H1 (cell line): Measurements from ENCODE around the gene MCC. TPM values are rescaled to one million over a fixed set of nuclear protein-coding genes. Genes with fewer than 3 reads are reported as not detected.
A peak's percentile ranks its signal among the peaks of the same experiment; 100 is the strongest.

ENCODE experiments used
- CTCF ChIA-PET: fragments of 300-600 bp; sonication (Branson Sonifier 250); formaldehyde crosslinking; loops from one replicate; lab custom pipeline; 2021; ENCODE audit not compliant: partially characterized antibody; lab: Charles Lee
- POLR2A ChIA-PET: fragments of 300-600 bp; sonication (Branson Sonifier 250); formaldehyde crosslinking; loops from one replicate; lab custom pipeline; 2021; ENCODE audit warnings: inconsistent platforms; ENCODE audit not compliant: partially characterized antibody; lab: Charles Lee
- DNase-seq, 2 experiments: peaks; one replicate each; pipeline versions ENCODE4 v3.0.0 to v3.0.0-alpha.2; 2010 to 2022; ENCODE audit warnings: low spot score in 2 of 2, low read depth in 1 of 2, mixed read lengths in 1 of 2
- FAIRE-seq: peaks from 2 replicates; lab custom pipeline; 2011; peaks lifted over from hg19 to GRCh38; lab: Jason Lieb, UNC
- H2AFZ ChIP-seq: 2 replicates; pipeline ENCODE4 v1.8.1; 2012; ENCODE audit warnings: low read length, inconsistent platforms
- H2AK5ac ChIP-seq: 2 replicates; pipeline ENCODE4 v1.6.1; 2013; ENCODE audit warnings: low read depth, low read length
- H2BK120ac ChIP-seq: replicated peaks from 2 replicates; pipeline ENCODE3; 2013; ENCODE audit warnings: low read depth, low read length, inconsistent platforms
- H2BK12ac ChIP-seq: 2 replicates; pipeline ENCODE4 v1.6.1; 2013; ENCODE audit warnings: low read depth, low read length
- H2BK15ac ChIP-seq: 2 replicates; pipeline ENCODE4 v1.6.1; 2013; ENCODE audit warnings: low read length
- H2BK20ac ChIP-seq: 2 replicates; pipeline ENCODE4 v1.6.1; 2013; ENCODE audit warnings: low read length
- H2BK5ac ChIP-seq: 2 replicates; pipeline ENCODE4 v1.6.1; 2013; ENCODE audit warnings: low read depth, low read length
- H3K14ac ChIP-seq: 2 replicates; pipeline ENCODE4 v1.6.1; 2013; ENCODE audit warnings: inconsistent platforms; ENCODE audit not compliant: insufficient read length
- H3K18ac ChIP-seq: 2 replicates; pipeline ENCODE4 v1.6.1; 2013; ENCODE audit warnings: low read length; ENCODE audit errors: extremely low read depth
- H3K23ac ChIP-seq: 2 replicates; pipeline ENCODE4 v1.6.1; 2013; ENCODE audit warnings: inconsistent platforms; ENCODE audit not compliant: insufficient read length
- H3K23me2 ChIP-seq: 2 replicates; pipeline ENCODE4 v1.6.1; 2013; ENCODE audit warnings: low read depth, low read length
- H3K27ac ChIP-seq: 2 replicates; pipeline ENCODE4 v1.6.1; 2011; ENCODE audit warnings: low read depth, low read length, inconsistent platforms
- H3K27me3 ChIP-seq, 4 experiments: replicated peaks in 1 of 4; 1 replicate in 1 of 4; 2 replicates in 3 of 4; pipeline versions ENCODE4 v1.6.1 to v1.8.1; 2011 to 2013; ENCODE audit warnings: low read length in 3 of 4, mild to moderate bottlenecking in 3 of 4, inconsistent platforms in 2 of 4, mixed read lengths in 2 of 4, moderate library complexity in 1 of 4; ENCODE audit not compliant: control insufficient read depth in 3 of 4, insufficient read depth in 3 of 4; ENCODE audit errors: extremely low read depth in 1 of 4
- H3K36me3 ChIP-seq, 4 experiments: 2 replicates each; pipeline versions ENCODE4 v1.6.1 to v1.8.1; 2011 to 2013; ENCODE audit warnings: mild to moderate bottlenecking in 4 of 4, low read length in 3 of 4, moderate library complexity in 2 of 4, control low read depth in 1 of 4, inconsistent platforms in 1 of 4; ENCODE audit not compliant: insufficient read depth in 4 of 4, control insufficient read depth in 2 of 4
- H3K4ac ChIP-seq: replicated peaks from 2 replicates; pipeline ENCODE3; 2013; ENCODE audit warnings: low read length, low read depth, mixed read lengths, inconsistent platforms; ENCODE audit not compliant: insufficient read length
- H3K4me1 ChIP-seq, 4 experiments: replicated peaks in 1 of 4; 1 replicate in 1 of 4; 2 replicates in 3 of 4; pipeline versions ENCODE4 v1.6.1 to v1.8.1; 2011 to 2013; ENCODE audit warnings: low read length in 3 of 4, inconsistent platforms in 2 of 4, mixed read lengths in 1 of 4; ENCODE audit not compliant: insufficient read depth in 4 of 4, control insufficient read depth in 3 of 4
- H3K4me2 ChIP-seq, 2 experiments: 2 replicates each; pipeline versions ENCODE4 v1.6.1 to v1.8.1; 2011 to 2013; ENCODE audit warnings: low read depth in 2 of 2, low read length in 2 of 2, control low read depth in 1 of 2, inconsistent platforms in 1 of 2, mild to moderate bottlenecking in 1 of 2; ENCODE audit not compliant: insufficient read depth in 1 of 2
- H3K4me3 ChIP-seq, 4 experiments: fragments of 200-600, 300-600 bp in 1 of 4; sonication (generic), shearing (Covaris generic), sonication (Bioruptor Twin) in 1 of 4; 2 replicates each; pipeline versions ENCODE4 v1.5.1 to v1.8.1; 2011 to 2016; ENCODE audit warnings: low read length in 4 of 4, low read depth in 3 of 4, control low read depth in 2 of 4, inconsistent platforms in 2 of 4, mild to moderate bottlenecking in 2 of 4, mixed read lengths in 1 of 4, moderate library complexity in 1 of 4; ENCODE audit not compliant: insufficient read depth in 2 of 4; ENCODE audit errors: extremely low read depth in 1 of 4
- H3K56ac ChIP-seq: replicated peaks from 2 replicates; pipeline ENCODE3; 2013; ENCODE audit warnings: low read depth, mild to moderate bottlenecking, mixed read lengths, low read length, inconsistent platforms; ENCODE audit not compliant: insufficient read length
- H3K79me1 ChIP-seq: 2 replicates; pipeline ENCODE4 v1.6.1; 2013; ENCODE audit warnings: low read depth, low read length, control low read depth
- H3K79me2 ChIP-seq, 2 experiments: 2 replicates each; pipeline versions ENCODE4 v1.6.1 to v1.8.1; 2012 to 2013; ENCODE audit warnings: low read length in 2 of 2, mild to moderate bottlenecking in 2 of 2, inconsistent platforms in 1 of 2; ENCODE audit not compliant: insufficient read depth in 2 of 2, control insufficient read depth in 1 of 2
- H3K9ac ChIP-seq, 4 experiments: replicated peaks in 1 of 4; 1 replicate in 1 of 4; 2 replicates in 3 of 4; pipeline versions ENCODE4 v1.6.1 to v1.8.1; 2011 to 2013; ENCODE audit warnings: low read depth in 3 of 4, low read length in 3 of 4, control low read depth in 2 of 4, mild to moderate bottlenecking in 2 of 4, moderate library complexity in 2 of 4, inconsistent platforms in 1 of 4; ENCODE audit errors: extremely low read depth in 1 of 4
- H3K9me3 ChIP-seq, 2 experiments: 2 replicates each; pipeline versions ENCODE4 v1.6.1 to v1.8.1; 2012 to 2013; ENCODE audit warnings: mild to moderate bottlenecking in 2 of 2, moderate library complexity in 2 of 2, control low read depth in 1 of 2, inconsistent platforms in 1 of 2, low read depth in 1 of 2, low read length in 1 of 2, mixed read lengths in 1 of 2; ENCODE audit not compliant: insufficient read depth in 2 of 2
- H4K20me1 ChIP-seq, 2 experiments: replicated peaks in 1 of 2; 2 replicates each; pipeline versions ENCODE3 to v1.8.1; 2011 to 2013; ENCODE audit warnings: inconsistent platforms in 2 of 2, low read length in 2 of 2, mild to moderate bottlenecking in 1 of 2; ENCODE audit not compliant: insufficient read depth in 2 of 2, control insufficient read depth in 1 of 2
- H4K5ac ChIP-seq: 2 replicates; pipeline ENCODE4 v1.6.1; 2013; ENCODE audit warnings: low read length, low read depth, mixed read lengths, inconsistent platforms; ENCODE audit not compliant: insufficient read length
- H4K8ac ChIP-seq: 2 replicates; pipeline ENCODE4 v1.8.0; 2013; ENCODE audit warnings: mild to moderate bottlenecking, moderate library complexity, low read length, inconsistent platforms; ENCODE audit not compliant: insufficient read depth; ENCODE audit errors: extremely low read depth
- H4K91ac ChIP-seq: replicated peaks from 2 replicates; pipeline ENCODE3; 2013; ENCODE audit warnings: low read length, mixed read lengths, inconsistent platforms; ENCODE audit not compliant: insufficient read length
- BRCA1 ChIP-seq: IDR thresholded peaks from 2 replicates; pipeline ENCODE4 v1.6.1; 2012; ENCODE audit warnings: low read depth, low read length, improper control_type of control experiment
- RFX5 ChIP-seq: IDR thresholded peaks from 2 replicates; pipeline ENCODE4 v1.6.1; 2011; ENCODE audit warnings: low read depth, low read length, improper control_type of control experiment, borderline replicate concordance
- RXRA ChIP-seq: IDR thresholded peaks from 2 replicates; pipeline ENCODE4 v1.6.1; 2011; ENCODE audit warnings: low read depth, mild to moderate bottlenecking, low read length, moderate library complexity; ENCODE audit not compliant: insufficient read depth
- SIRT6 ChIP-seq: IDR thresholded peaks from one replicate; pipeline ENCODE4 v1.7.1; 2012; ENCODE audit warnings: low read length, inconsistent platforms
- SP1 ChIP-seq: IDR thresholded peaks from 2 replicates; pipeline ENCODE4 v1.6.1; 2011; ENCODE audit warnings: low read depth, low read length
- TAF7 ChIP-seq: optimal IDR thresholded peaks from 2 replicates; pipeline ENCODE3; 2011; ENCODE audit warnings: low read depth, mild to moderate bottlenecking, inconsistent platforms, low read length, moderate library complexity, borderline replicate concordance
- TBP ChIP-seq: IDR thresholded peaks from 2 replicates; pipeline ENCODE4 v1.6.1; 2011; ENCODE audit warnings: low read depth, low read length, improper control_type of control experiment
- WGBS, 2 experiments: shearing (Covaris generic) in 1 of 2; methylation state at CpG; one replicate each; pipeline versions ENCODE4 v1.1.6 to v1.1.7; 2013 to 2015; ENCODE audit warnings: low lambda C conversion rate in 2 of 2, mixed read lengths in 2 of 2, inconsistent platforms in 1 of 2, low coverage in 1 of 2, missing lambda C conversion rate in 1 of 2; ENCODE audit not compliant: insufficient replicate concordance in 2 of 2, insufficient coverage in 1 of 2, insufficient read length in 1 of 2; ENCODE audit errors: extremely low coverage in 1 of 2, missing lambda C conversion rate in 1 of 2; 5-methylcytosine and 5-hydroxymethylcytosine counted together
- polyA plus RNA-seq, 7 experiments: library from polyadenylated mRNA; depleted of rRNA in 3 of 7; stranded (reverse) in 5 of 7; unstranded in 2 of 7; fragments of >200 nt in 5 of 7; fragments of 200-250 nt in 2 of 7; gene quantifications; 1 replicate in 5 of 7; 2 replicates in 1 of 7; 4 replicates in 1 of 7; pipeline versions ENCODE4 v1.2.1 to v1.2.3, GENCODE V29; 2011 to 2013; ENCODE audit warnings: missing spikeins in 2 of 7, mixed read lengths in 2 of 7
- total RNA-seq: library from RNA; stranded (reverse); fragmentation: NEBNext Ultra II Directional; extraction: Animal tissue kit (Norgen Biotek cat#: 25700); gene quantifications from 2 replicates; pipeline ENCODE4 v1.2.1, GENCODE V29; 2021
- TF ChIP-seq, protein P1 (sequence below), 3 experiments: IDR thresholded peaks; 1 replicate in 2 of 3; 2 replicates in 1 of 3; pipeline versions ENCODE4 v1.5.1 to v1.6.1; 2011; ENCODE audit warnings: low read length in 3 of 3, mild to moderate bottlenecking in 3 of 3, inconsistent platforms in 2 of 3, low read depth in 1 of 3, moderate library complexity in 1 of 3; ENCODE audit not compliant: insufficient read depth in 1 of 3; ENCODE audit errors: control extremely low read depth in 1 of 3
- TF ChIP-seq, protein P2 (sequence below): IDR thresholded peaks from 2 replicates; pipeline ENCODE4 v1.6.1; 2012; ENCODE audit warnings: inconsistent platforms

MCC gene
- total and polyA plus RNA-seq, 2 of the 8 experiments (the other 6 are each of a cell fraction or from before 2014, with no cell fraction given), result 2.6 to 18.3 TPM

DNA sequence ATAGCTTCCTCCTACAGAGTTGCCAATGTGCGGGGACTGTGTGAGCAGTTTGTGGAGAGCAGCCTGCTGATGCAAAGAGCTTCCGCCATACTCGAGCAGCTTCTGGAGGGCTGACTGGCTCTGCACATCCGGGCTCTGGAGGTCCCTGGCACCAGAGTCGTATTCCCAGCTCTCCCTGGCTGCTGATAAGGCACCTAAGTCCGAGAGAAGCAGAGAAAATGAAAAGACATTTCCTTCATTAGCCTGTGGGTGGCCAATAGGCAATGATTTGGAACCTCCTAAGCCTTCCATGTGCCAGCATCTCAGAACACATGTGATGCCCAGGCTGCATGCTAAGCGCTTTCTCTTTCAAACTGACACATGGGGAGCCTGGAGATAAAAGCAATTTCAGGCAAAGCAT lies 147.7 kb downstream of the MCC start:
- Histone ChIP-seq H3K4me2 (no peak overlapping the region), H3K79me1 (no peaks in the 10 kb centered on the region), H3K56ac (no peak overlapping the region), H3K9ac (no peak overlapping the region), H3K4ac (no peak overlapping the region), H4K8ac (no peak overlapping the region), H3K36me3 (no peaks in the 10 kb centered on the region), H2AK5ac (no peak overlapping the region)
- POLR2A ChIA-PET, result no interaction called here
- no peak for TF ChIP-seq BRCA1
- no peak for TF ChIP-seq SP1
- TF ChIP-seq, protein P1, sequence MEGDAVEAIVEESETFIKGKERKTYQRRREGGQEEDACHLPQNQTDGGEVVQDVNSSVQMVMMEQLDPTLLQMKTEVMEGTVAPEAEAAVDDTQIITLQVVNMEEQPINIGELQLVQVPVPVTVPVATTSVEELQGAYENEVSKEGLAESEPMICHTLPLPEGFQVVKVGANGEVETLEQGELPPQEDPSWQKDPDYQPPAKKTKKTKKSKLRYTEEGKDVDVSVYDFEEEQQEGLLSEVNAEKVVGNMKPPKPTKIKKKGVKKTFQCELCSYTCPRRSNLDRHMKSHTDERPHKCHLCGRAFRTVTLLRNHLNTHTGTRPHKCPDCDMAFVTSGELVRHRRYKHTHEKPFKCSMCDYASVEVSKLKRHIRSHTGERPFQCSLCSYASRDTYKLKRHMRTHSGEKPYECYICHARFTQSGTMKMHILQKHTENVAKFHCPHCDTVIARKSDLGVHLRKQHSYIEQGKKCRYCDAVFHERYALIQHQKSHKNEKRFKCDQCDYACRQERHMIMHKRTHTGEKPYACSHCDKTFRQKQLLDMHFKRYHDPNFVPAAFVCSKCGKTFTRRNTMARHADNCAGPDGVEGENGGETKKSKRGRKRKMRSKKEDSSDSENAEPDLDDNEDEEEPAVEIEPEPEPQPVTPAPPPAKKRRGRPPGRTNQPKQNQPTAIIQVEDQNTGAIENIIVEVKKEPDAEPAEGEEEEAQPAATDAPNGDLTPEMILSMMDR (IDR thresholded peaks at IDR 0.05; ENCODE audit: control extremely low read depth in 1 of 3, insufficient read depth in 1 of 3, low read depth in 1 of 3, low read length in 3 of 3), result peak in 1 of 3 experiments; percentile 17; a peak in 1 of 4 replicates
- TF ChIP-seq TBP, result no peak
- no peak for TF ChIP-seq RXRA
- TF ChIP-seq, protein P2, sequence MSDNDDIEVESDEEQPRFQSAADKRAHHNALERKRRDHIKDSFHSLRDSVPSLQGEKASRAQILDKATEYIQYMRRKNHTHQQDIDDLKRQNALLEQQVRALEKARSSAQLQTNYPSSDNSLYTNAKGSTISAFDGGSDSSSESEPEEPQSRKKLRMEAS, result no peak; the same call in 1 of the 2 replicates
- TF ChIP-seq RFX5, result no peak
- TF ChIP-seq SIRT6, result no peak
- TF ChIP-seq TAF7, result no peak
- TF ChIP-seq, all 59 proteins: peak for 1
- CTCF ChIA-PET, result interaction anchor here (0.5 to 1.6 kb wide), 14 partner anchors 10 to 320 kb away, joined by 3 to 7 read pairs (median 4); no protein-coding TSS in a partner anchor
- Histone ChIP-seq H2BK120ac (no peak overlapping the region), H2BK15ac (no peak overlapping the region), H3K27ac (no peak overlapping the region), H3K4me1 (no peaks in the 10 kb centered on the region), H2BK12ac (no peak overlapping the region), H4K5ac (no peak overlapping the region), H4K91ac (no peak overlapping the region), H3K18ac (no peak overlapping the region), H3K14ac (no peak overlapping the region), H3K79me2 (no peaks in the 10 kb centered on the region), H3K4me3 (no peak overlapping the region), H2BK20ac (no peak overlapping the region), H3K23me2 (no peaks in the 10 kb centered on the region), H2AFZ (no peak overlapping the region), H3K27me3 (no peaks in the 10 kb centered on the region), H4K20me1 (no peaks in the 10 kb centered on the region), H3K9me3 (no peaks in the 10 kb centered on the region), H2BK5ac (no peak overlapping the region), H3K23ac (no peak overlapping the region)
- WGBS, 2 experiments, result 89% methylated on average over 7 of the region's 7 CpGs; no CpG with 5 or more reads in 1 of the 2 experiments
- no peak for FAIRE-seq
- DNase-seq, result no peak
